Putamen (tissue), 1 donor: ENCODE data around the gene NPIPB4.
"Not testable (repeated sequence)": the region's sequence is repeated elsewhere in the genome, so short reads cannot be mapped to it uniquely, and the experiment has no call there.

Source experiments
- DNase-seq: peaks from one replicate; pipeline ENCODE4 v3.0.0-alpha.2; 2016; ENCODE audit warnings: low spot score

NPIPB4 gene

DNA sequence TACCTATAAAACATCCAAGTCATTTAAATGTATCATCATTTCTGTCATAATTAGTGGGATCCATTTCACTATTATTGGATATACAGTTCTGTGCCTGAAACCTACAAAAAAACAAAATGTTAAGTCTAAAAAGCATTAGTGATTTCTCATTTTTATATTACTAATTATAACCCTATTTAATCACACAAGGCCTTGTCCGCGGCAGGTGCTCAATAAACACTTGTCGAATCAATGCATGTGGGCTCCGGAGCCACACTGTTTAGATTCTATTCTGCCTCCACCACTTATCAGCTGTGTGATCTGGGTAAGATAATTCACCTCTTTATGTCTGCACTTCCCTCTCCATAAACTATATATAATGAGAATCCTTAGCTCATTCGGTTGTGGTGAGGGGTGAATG, at the start of gene NPIPB4:
TSS of gene NPIPB4 (minus strand) at position 101 of the 400 bp plus-strand sequence. CDS start 378 bp downstream, outside the sequence.
- not testable (repeated sequence) for DNase-seq

- not testable (repeated sequence) for DNase-seq
Observed at GRCh38 chr16:21898998-21899397, 41.4 kb upstream of the NPIPB4 start.

GRCh38 chr16:21881988-21882387, 24.4 kb upstream of the NPIPB4 start:
- not testable (repeated sequence) for DNase-seq

DNA sequence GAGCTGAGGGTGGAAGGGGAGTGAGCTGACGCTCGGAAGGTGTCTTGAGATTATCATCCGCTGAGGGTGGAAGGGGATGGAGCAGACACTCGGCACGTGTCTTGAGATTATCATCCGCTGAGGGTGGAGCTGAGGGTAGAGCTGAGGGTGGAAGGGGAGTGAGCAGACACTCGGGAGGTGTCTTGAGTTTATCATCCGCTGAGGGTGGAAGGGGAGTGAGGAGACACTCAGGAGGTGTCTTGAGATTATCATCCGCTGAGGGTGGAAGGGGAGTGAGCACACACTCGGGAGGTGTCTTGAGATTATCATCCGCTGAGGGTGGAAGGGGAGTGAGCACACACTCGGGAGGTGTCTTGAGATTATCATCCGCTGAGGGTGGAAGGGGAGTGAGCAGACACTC, 20.4 kb downstream of the NPIPB4 start:
- not testable (repeated sequence) for DNase-seq

GRCh38 chr16:21836334-21836733, 21.2 kb downstream of the NPIPB4 start:
- DNase-seq = not testable (repeated sequence)

GRCh38 chr16:21835747-21836146, 21.8 kb downstream of the NPIPB4 start:
- DNase-seq = not testable (repeated sequence)

GRCh38 chr16:21834211-21834610, 23.3 kb downstream of the NPIPB4 start:
- DNase-seq = not testable (repeated sequence)

DNA sequence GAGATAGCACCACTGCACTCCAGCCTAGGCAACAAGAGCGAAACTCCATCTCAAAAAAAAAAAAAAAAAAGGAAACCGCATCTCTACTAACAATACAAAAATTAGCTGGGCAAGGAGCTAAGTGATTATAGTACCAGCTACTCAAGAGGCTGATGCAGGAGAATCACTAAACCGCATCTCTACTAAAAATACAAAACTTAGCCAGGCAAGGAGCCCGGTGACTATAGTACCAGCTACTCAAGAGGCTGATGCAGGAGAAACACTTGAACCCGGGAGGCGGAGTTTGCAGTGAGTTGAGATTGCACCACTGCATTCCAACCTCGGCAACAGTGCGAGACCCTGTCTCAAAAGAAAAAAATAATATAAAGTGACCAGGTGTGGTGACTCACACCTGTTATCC, 27.6 kb downstream of the NPIPB4 start:
- DNase-seq = not testable (repeated sequence)

DNA sequence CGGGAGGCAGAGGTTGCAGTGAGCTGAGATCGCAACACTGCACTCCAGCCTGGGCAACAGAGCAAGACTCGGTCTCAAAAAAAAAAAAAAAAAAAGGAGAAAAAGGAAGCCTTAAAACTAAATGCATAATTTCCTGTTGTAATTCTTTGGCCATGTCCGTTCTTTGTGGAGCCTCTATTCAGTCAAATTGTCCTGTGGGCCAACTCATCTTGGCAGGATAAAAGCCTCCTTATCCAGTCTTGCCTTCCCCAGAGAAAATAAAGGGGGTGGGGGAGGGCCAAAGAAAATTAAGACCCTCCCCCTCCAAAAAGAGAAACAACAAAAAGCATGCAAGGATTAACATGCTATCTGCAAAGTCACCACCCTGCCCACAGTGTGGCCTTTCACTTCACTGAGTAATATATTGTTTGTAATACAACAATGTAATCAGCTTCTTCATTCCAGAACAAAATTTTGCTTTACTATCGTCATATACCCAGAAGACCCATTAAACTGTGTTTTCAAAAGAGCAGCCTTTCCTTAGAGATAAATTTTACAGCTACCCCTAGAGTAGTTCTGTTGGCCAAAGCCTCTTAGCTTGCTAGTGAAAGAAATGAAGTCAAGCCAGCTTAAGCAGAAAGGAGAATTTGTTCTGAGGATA, 31.4 kb downstream of the NPIPB4 start:
- not testable (repeated sequence) for DNase-seq

DNA sequence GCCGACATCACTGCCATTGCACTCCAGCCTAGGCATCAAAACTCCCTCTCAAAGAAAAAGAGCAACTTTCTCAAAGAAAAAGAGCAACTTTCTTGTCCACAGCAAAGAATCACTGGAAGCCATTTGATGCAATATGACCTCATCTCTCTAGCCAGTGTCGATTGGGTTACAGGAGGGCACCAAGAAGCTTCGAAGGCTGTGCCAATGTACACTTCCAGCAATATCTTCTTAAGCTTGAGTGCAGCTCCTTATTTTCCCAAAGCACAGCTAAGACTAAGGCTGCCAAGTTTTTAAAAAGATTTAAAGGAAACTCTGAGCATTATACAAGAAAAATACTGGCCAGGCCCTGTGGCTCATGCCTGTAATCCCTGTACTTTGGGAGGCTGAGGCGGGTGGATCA, 32.0 kb downstream of the NPIPB4 start:
- DNase-seq = not testable (repeated sequence)

GRCh38 chr16:21823258-21823657, 34.3 kb downstream of the NPIPB4 start:
- DNase-seq = not testable (repeated sequence)

DNA sequence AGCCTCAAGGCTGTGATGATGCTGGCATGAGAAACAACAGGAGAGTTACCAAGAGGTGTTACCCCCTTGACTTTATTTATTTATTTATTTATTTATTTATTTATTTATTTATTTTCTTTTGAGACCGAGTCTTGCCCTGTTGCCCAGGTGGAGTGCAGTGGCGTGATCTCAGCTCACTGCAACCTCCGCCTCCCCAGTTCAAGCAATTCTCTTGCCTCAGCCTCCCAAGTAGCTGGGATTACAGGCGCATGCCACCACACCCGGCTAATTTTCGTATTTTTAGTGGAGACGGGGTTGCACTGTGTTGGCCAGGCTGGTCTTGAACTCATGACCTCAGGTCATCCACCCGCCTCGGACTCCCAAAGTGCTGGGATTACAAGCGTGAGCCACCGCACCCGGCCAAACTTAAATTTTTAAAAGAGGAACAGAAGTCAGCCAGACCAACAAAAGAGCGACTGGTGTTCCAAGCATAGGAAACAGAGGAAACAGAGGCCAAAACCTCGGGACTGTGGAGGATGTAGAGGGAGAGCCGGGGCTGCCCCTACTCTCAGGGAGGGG, 36.6 kb downstream of the NPIPB4 start:
- DNase-seq = not testable (repeated sequence)

DNA sequence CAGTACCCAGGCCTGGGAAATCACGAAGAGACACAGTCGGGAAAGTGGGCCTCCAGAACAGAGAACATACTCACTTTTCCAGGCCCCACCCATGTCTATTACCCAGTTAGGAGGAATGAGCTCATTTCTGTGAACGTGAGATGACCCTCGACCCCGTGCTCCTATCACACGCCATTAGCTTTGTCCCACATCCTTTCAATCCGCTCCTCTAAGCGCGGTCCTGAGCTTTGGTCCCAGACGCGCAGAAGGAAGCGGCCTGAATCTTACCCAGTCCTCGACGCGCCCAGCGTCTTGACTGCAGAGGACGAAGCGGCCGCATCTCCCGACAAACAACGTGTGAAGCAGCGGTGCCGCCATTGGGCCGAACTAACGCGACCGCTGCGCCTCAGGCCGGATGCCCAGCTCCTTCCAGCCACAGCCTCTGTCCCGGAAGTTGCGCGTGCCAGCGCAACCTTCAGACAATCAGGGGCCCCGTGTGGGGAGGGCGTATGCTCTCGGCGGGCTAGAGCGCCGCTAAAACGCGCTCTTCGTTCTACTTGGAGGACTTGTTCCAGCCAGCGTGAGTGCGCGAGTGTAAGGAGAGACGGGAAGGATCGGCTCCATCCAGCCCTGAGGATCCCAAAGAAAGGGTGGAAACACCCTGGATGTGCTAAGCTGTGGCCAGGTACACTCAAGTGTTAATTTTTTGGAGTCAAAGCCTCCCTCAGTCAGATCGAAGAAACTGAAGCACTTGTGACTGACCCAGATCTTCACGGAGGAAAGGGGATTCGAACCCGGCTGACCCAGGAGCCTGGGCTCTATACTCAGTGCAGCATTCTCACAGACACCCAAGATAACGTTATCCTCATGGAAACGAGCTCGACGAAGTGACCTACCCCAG, 37.3 kb downstream of the NPIPB4 start:
- DNase-seq = peak; percentile 53

GRCh38 chr16:21819617-21820016, 37.9 kb downstream of the NPIPB4 start:
- DNase-seq = not testable (repeated sequence)

GRCh38 chr16:21817012-21817411, 40.5 kb downstream of the NPIPB4 start:
- DNase-seq = not testable (repeated sequence)

DNA sequence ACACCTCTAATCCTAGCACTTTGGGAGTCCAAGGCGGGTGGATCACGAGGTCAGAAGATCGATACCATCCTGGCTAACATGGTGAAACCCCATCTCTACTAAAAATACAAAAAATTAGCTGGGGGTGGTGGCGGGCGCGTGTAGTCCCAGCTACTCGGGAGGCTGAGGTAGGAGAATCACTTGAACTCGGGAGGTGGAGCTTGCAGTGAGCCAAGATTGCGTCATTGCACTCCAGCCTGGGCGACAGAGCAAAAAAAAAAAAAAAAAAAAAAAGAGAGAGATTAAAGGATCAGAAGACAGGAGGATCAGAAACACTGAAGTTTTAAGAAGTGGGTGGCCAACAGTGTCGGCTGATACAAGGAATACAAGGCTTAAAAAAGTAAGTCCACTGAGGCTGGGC, 41.9 kb downstream of the NPIPB4 start:
- DNase-seq = not testable (repeated sequence)

DNA sequence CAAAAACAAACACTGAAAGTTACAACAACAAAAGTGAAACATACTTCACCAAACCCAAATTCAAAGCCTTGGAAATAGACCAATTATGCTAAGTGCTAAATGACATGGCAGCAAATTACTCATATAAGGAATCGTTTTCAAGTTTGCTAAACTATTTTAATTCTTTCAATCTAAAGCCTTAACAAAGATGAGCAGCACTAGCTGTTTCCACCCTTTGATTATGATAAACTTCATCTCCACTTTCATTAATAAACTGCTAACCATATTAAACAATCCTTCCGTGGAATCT, 55.2 kb downstream of the NPIPB4 start:
- not testable (repeated sequence) for DNase-seq

DNA sequence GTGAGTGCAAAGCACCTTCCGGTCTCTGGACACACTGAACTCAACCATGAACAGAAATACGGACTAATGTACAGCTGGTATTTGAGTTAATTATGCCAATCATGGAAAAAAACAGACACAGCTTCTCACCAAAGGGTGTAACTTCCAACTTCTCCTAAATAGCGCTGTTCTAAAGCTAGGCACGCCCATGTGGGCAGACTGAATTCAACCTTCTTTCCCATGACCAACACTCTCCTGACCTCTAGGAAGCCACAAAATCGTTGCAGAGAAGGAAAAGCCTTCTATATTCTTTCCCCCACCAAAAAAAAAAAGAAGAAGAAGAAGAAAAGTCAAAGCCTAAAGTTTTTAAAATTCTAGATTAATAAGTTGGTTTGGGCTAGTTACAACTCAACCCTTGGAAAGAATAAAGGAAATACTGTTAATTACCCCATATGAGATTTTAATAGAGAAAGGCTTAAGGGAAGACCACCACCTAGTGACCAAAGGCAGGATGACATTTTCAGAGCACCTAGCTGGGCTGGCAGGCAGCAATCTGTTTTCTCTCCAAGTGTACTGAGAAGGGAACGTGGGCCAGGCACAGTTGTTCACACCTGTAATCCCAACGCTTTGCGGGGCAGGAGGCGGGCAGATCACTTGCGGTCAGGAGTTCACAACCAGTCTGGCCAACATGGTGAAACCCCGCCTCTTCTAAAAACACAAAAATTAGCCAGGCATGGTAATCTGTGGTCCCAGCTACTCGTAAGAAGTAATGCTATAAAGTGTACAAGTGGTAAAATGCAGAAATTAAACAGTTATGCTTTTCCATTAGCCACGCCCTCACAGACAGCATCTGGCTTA, 55.8 kb downstream of the NPIPB4 start:
- DNase-seq = not testable (repeated sequence)

- DNase-seq = not testable (repeated sequence)
Observed at GRCh38 chr16:21798601-21799000, 59.0 kb downstream of the NPIPB4 start.

- DNase-seq = not testable (repeated sequence)
Observed at GRCh38 chr16:21793310-21793709, 64.2 kb downstream of the NPIPB4 start.

DNA sequence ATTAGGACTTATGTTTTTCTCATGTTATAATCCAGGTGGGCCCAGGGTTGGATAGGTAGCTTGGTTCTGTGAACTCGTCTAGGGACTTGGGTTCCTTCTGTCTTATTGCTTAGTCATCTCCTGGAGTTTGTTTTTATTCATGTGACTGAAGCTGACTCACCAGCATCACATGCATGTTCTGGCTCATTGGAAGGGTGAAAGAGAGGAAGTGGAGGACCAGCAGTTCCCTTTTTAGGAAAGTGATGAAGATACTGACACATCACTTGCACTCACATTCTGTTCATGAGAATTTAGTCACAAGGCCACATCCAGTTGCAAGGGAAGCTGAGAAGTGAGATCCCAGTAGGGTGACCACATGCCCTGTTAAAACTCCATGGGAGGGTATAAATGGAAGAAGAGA, 67.0 kb downstream of the NPIPB4 start:
- DNase-seq = not testable (repeated sequence)
